K562 (cell line): ENCODE measurements around the gene CNR2. TPM values are rescaled to one million over a fixed set of nuclear protein-coding genes. Genes with fewer than 3 reads are reported as not detected.

Experiments
- ARID2 ChIP-seq: fragments of 450-650 bp; IDR thresholded peaks from 2 replicates; pipeline ENCODE4 v1.6.1; 2017; ENCODE audit warnings: antibody characterized with exemption, mild to moderate bottlenecking
- ARID3B ChIP-seq: fragments of 250-450 bp; sonication (Bioruptor Pico); IDR thresholded peaks from 2 replicates; pipeline ENCODE4 v1.4.0; 2020; ENCODE audit warnings: borderline replicate concordance
- CBX1 ChIP-seq: sonication (generic); IDR thresholded peaks from 2 replicates; pipeline ENCODE4 v1.6.1; 2016; ENCODE audit warnings: antibody characterized with exemption, low read depth, mild to moderate bottlenecking
- CREB1 ChIP-seq, 2 experiments: sonication (generic) in 1 of 2; formaldehyde crosslinking in 1 of 2; IDR thresholded peaks; 2 replicates each; pipeline versions ENCODE4 v1.6.1 to v1.8.0; 2012 to 2022; ENCODE audit warnings: inconsistent platforms in 1 of 2, mild to moderate bottlenecking in 1 of 2, missing genetic modification reagents in 1 of 2, moderate library complexity in 1 of 2
- CTBP1 ChIP-seq: fragments of 450-650 bp; IDR thresholded peaks from 2 replicates; pipeline ENCODE4 v1.6.1; 2016; ENCODE audit warnings: borderline replicate concordance
- MAFK ChIP-seq: IDR thresholded peaks from 2 replicates; pipeline ENCODE4 v1.6.1; 2011; ENCODE audit warnings: low read length, improper control_type of control experiment
- MYBL2 ChIP-seq, 2 experiments: fragments of 450-650 bp in 1 of 2; sonication (generic) in 1 of 2; formaldehyde crosslinking in 1 of 2; IDR thresholded peaks; 2 replicates each; pipeline versions ENCODE4 v1.6.1 to v1.8.1; 2017 to 2022; ENCODE audit warnings: borderline replicate concordance in 1 of 2, inconsistent platforms in 1 of 2, low read depth in 1 of 2, mild to moderate bottlenecking in 1 of 2, missing genetic modification reagents in 1 of 2, moderate library complexity in 1 of 2
- NCOR1 ChIP-seq: fragments of 450-650 bp; IDR thresholded peaks from 2 replicates; pipeline ENCODE4 v1.6.1; 2016; ENCODE audit warnings: mild to moderate bottlenecking, moderate library complexity
- NFIX ChIP-seq: fragments of 250-450 bp; sonication (Bioruptor Pico); IDR thresholded peaks from 2 replicates; pipeline ENCODE4 v1.4.0; 2020; ENCODE audit warnings: low read depth, mild to moderate bottlenecking, moderate library complexity
- POLR3G ChIP-seq: IDR thresholded peaks from 2 replicates; pipeline ENCODE4 v1.6.1; 2011; ENCODE audit not compliant: insufficient read length, insufficient replicate concordance; ENCODE audit errors: extremely low read depth
- TAF15 ChIP-seq: fragments of 200-400 bp; formaldehyde crosslinking; IDR thresholded peaks from 2 replicates; pipeline ENCODE4 v1.6.1; 2017; ENCODE audit warnings: mild to moderate bottlenecking, low read depth, low read length, moderate library complexity
- TCF3 ChIP-seq: sonication (generic); formaldehyde crosslinking; IDR thresholded peaks from 2 replicates; pipeline ENCODE4 v1.4.0; 2020; ENCODE audit warnings: mild to moderate bottlenecking, missing genetic modification reagents
- TFAP4 ChIP-seq: sonication (generic); formaldehyde crosslinking; IDR thresholded peaks from 2 replicates; pipeline ENCODE4 v1.8.0; 2022; ENCODE audit warnings: missing genetic modification reagents, mild to moderate bottlenecking, moderate library complexity, borderline replicate concordance
- TGIF2 ChIP-seq: sonication (generic); formaldehyde crosslinking; IDR thresholded peaks from 2 replicates; pipeline ENCODE4 v1.8.1; 2022; ENCODE audit warnings: mild to moderate bottlenecking, missing genetic modification reagents, moderate library complexity
- XRCC3 ChIP-seq: fragments of 450-650 bp; IDR thresholded peaks from 2 replicates; pipeline ENCODE4 v1.6.1; 2017; ENCODE audit warnings: mild to moderate bottlenecking, moderate library complexity
- ZC3H11A ChIP-seq: IDR thresholded peaks from 2 replicates; pipeline ENCODE4 v1.6.1; 2012; ENCODE audit warnings: low read depth, low read length, improper control_type of control experiment
- ZNF121 ChIP-seq: sonication (generic); formaldehyde crosslinking; conservative IDR thresholded peaks from 2 replicates; pipeline ENCODE4 v1.8.0; 2022; ENCODE audit warnings: missing genetic modification reagents
- ZNF239 ChIP-seq: fragments of 250-450 bp; sonication (Bioruptor Pico); IDR thresholded peaks from 2 replicates; pipeline ENCODE4 v1.4.0; 2020; ENCODE audit warnings: mild to moderate bottlenecking
- polyA plus RNA-seq, 8 experiments: library from polyadenylated mRNA; depleted of rRNA in 4 of 8; stranded (reverse) in 5 of 8; unstranded in 3 of 8; fragments of >200 nt; fragmentation: Nextera tagmentation in 2 of 8; fragmentation: Illumina TruSeq in 1 of 8; extraction: Ambion mirVana in 2 of 8; extraction: Trizol in 1 of 8; gene quantifications; 2 replicates each; pipeline versions ENCODE4 v1.2.1 to v1.2.3, GENCODE V29; 2011 to 2014; ENCODE audit warnings: inconsistent platforms in 1 of 8, missing spikeins in 1 of 8
- total RNA-seq, 7 experiments: library from RNA; depleted of rRNA in 6 of 7; stranded (reverse); fragments of >200 nt in 6 of 7; fragmentation: Illumina TruSeq in 2 of 7; extraction: Trizol in 2 of 7; gene quantifications; 2 replicates each; pipeline versions ENCODE4 v1.2.1 to v1.2.3, GENCODE V29; 2011 to 2021; ENCODE audit warnings: low replicate concordance in 1 of 7
- TF ChIP-seq, protein P1 (sequence below): fragments of 250-450 bp; sonication (Bioruptor Pico); IDR thresholded peaks from 2 replicates; pipeline ENCODE4 v1.5.0; 2022; ENCODE audit warnings: mild to moderate bottlenecking
- TF ChIP-seq, protein P2 (sequence below): fragments of 450-650 bp; IDR thresholded peaks from 2 replicates; pipeline ENCODE4 v1.6.1; 2018; ENCODE audit warnings: mild to moderate bottlenecking, low read depth; ENCODE audit not compliant: partially characterized antibody

CNR2 gene
- total and polyA plus RNA-seq, 9 of the 15 experiments (the other 6 are each of a cell fraction or from before 2014, with no cell fraction given) = not detected

DNA sequence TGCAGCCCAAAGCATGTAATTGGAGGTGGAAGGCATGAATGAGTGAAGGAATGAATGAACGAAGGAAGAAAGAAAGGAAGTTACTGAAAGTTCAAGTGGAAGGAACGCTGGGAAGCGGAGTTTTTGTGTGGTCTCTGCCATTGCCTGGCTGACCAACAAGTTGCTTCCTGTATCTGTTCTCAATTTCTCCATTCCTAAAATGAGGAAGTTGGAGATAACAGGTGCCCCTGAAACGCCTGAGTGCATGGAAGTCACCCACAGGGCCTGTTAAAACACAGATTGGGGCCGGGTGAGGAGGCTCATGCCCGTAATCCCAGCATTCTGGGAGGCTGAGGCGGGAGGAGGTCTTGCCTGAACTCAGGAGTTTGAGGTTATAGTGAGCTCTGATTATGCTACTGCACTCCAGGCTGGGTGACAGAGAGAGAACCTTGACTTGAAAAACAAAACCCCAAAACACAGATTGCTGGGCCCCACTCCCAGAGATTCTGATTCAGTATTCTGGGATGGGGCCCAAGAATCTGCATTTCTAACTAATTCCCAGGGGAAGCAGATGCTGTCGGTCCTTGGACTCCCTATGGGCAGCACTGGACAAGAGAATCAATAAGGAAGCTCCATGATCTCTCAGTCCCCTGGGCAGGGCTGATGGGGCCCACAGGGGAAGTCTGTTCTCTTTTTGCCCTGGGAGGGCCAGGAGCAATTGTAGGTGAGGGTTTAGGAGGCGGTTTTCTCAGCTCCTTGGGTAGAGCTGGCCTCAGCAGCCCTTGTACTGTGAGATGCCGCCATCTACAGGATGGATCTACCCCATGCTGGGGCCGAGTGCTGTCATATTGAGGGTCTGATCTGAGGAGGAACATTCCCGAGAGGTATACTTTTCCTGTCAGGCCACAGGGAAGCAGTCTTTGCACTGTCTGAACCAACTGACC is 3.3 kb upstream of the CNR2 start (continued):
- TF ChIP-seq, protein P1, sequence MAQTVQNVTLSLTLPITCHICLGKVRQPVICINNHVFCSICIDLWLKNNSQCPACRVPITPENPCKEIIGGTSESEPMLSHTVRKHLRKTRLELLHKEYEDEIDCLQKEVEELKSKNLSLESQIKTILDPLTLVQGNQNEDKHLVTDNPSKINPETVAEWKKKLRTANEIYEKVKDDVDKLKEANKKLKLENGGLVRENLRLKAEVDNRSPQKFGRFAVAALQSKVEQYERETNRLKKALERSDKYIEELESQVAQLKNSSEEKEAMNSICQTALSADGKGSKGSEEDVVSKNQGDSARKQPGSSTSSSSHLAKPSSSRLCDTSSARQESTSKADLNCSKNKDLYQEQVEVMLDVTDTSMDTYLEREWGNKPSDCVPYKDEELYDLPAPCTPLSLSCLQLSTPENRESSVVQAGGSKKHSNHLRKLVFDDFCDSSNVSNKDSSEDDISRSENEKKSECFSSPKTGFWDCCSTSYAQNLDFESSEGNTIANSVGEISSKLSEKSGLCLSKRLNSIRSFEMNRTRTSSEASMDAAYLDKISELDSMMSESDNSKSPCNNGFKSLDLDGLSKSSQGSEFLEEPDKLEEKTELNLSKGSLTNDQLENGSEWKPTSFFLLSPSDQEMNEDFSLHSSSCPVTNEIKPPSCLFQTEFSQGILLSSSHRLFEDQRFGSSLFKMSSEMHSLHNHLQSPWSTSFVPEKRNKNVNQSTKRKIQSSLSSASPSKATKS (CRISPR knock-in tag) = no peak
- TF ChIP-seq MYBL2 (IDR thresholded peaks at IDR 0.05; ENCODE audit: low read depth) (no peak), MYBL2 (CRISPR knock-in tag; IDR thresholded peaks at IDR 0.05; ENCODE audit: borderline replicate concordance) (no peak), XRCC3 (no peak), TCF3 (CRISPR knock-in tag) (peak; percentile 47), ZNF121 (no peak), TFAP4 (CRISPR knock-in tag) (peak; percentile 48; the same call in 1 of the 2 replicates), ZC3H11A (no peak), NFIX (no peak), MAFK (no peak), CBX1 (0 out of 2 replicates have a peak, but pooled peaks have one; percentile 19), ZNF239 (CRISPR knock-in tag) (no peak), ARID3B (0 out of 2 replicates have a peak, but pooled peaks have one; percentile 46), CREB1 (IDR thresholded peaks at IDR 0.05) (no peak), CREB1 (CRISPR knock-in tag; IDR thresholded peaks at IDR 0.05) (no peak), TGIF2 (CRISPR knock-in tag) (no peak), TAF15 (no peak), ARID2 (peak; percentile 58; the same call in 1 of the 2 replicates), CTBP1 (peak; percentile 57), NCOR1 (0 out of 2 replicates have a peak, but pooled peaks have one; percentile 9), POLR3G (no peak)
- TF ChIP-seq, protein P2, sequence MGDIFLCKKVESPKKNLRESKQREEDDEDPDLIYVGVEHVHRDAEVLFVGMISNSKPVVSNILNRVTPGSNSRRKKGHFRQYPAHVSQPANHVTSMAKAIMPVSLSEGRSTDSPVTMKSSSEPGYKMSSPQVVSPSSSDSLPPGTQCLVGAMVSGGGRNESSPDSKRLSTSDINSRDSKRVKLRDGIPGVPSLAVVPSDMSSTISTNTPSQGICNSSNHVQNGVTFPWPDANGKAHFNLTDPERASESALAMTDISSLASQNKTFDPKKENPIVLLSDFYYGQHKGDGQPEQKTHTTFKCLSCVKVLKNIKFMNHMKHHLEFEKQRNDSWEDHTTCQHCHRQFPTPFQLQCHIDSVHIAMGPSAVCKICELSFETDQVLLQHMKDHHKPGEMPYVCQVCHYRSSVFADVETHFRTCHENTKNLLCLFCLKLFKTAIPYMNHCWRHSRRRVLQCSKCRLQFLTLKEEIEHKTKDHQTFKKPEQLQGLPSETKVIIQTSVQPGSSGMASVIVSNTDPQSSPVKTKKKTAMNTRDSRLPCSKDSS = no peak
